ENCODE results near the gene EDEM3.

DNA sequence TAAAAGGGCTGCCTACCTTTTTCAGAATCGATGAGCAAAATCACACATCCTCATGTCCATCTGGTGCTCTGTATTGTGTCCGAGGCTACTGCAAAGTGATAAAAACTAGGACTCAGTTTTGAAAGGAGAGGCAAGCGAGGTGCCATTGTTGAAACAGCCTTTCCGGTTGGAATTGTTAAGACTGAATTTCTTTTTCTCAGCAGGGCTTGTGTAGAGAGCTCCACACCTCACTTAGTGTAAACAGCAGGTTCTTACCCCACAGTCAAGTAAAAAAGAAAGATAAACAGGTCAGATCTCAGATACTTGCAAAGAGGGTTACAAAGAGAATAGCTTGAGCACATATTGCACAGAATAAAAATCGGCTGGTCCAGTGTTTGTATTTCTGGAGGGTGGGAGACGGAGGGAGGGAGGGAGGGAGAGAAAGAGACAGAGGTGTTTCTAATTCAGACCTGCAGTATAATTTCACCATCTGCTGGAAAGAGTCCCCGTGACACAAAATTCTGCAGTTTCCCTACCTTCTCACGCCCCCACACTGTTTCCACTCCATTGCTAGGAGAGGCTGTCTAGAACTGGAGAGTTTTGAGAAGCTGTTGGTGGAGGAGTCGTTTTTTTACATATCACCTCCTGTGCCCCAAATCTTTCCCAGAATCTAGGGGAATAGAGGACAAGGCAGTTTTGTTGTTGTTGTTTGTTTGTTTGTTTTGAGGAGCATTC lies 82.5 kb downstream of the EDEM3 start:
- TF ChIP-seq, protein P1, sequence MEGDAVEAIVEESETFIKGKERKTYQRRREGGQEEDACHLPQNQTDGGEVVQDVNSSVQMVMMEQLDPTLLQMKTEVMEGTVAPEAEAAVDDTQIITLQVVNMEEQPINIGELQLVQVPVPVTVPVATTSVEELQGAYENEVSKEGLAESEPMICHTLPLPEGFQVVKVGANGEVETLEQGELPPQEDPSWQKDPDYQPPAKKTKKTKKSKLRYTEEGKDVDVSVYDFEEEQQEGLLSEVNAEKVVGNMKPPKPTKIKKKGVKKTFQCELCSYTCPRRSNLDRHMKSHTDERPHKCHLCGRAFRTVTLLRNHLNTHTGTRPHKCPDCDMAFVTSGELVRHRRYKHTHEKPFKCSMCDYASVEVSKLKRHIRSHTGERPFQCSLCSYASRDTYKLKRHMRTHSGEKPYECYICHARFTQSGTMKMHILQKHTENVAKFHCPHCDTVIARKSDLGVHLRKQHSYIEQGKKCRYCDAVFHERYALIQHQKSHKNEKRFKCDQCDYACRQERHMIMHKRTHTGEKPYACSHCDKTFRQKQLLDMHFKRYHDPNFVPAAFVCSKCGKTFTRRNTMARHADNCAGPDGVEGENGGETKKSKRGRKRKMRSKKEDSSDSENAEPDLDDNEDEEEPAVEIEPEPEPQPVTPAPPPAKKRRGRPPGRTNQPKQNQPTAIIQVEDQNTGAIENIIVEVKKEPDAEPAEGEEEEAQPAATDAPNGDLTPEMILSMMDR (IDR thresholded peaks at IDR 0.05; ENCODE audit: insufficient read depth, low read length): no peak
- no peak for TF ChIP-seq POLR2AphosphoS5 (IDR thresholded peaks at IDR 0.05; ENCODE audit: low read depth)
- TF ChIP-seq, protein P2, sequence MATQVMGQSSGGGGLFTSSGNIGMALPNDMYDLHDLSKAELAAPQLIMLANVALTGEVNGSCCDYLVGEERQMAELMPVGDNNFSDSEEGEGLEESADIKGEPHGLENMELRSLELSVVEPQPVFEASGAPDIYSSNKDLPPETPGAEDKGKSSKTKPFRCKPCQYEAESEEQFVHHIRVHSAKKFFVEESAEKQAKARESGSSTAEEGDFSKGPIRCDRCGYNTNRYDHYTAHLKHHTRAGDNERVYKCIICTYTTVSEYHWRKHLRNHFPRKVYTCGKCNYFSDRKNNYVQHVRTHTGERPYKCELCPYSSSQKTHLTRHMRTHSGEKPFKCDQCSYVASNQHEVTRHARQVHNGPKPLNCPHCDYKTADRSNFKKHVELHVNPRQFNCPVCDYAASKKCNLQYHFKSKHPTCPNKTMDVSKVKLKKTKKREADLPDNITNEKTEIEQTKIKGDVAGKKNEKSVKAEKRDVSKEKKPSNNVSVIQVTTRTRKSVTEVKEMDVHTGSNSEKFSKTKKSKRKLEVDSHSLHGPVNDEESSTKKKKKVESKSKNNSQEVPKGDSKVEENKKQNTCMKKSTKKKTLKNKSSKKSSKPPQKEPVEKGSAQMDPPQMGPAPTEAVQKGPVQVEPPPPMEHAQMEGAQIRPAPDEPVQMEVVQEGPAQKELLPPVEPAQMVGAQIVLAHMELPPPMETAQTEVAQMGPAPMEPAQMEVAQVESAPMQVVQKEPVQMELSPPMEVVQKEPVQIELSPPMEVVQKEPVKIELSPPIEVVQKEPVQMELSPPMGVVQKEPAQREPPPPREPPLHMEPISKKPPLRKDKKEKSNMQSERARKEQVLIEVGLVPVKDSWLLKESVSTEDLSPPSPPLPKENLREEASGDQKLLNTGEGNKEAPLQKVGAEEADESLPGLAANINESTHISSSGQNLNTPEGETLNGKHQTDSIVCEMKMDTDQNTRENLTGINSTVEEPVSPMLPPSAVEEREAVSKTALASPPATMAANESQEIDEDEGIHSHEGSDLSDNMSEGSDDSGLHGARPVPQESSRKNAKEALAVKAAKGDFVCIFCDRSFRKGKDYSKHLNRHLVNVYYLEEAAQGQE (IDR thresholded peaks at IDR 0.05; ENCODE audit: insufficient replicate concordance, low read depth): no peak
